OCI-LY1 (cell line): ENCODE results near the gene SERINC1.
"Not testable (repeated sequence)": the region's sequence is repeated elsewhere in the genome, so short reads cannot be mapped to it uniquely, and the experiment has no call there.

Experiments used
- H2AFZ ChIP-seq: fragments of 200-600 bp; sonication (generic), shearing (Covaris generic); 2 replicates; pipeline ENCODE4 v1.6.0; 2014; ENCODE audit warnings: antibody characterized with exemption, mild to moderate bottlenecking, low read length
- H3F3A ChIP-seq: fragments of 200-600 bp; sonication (generic), shearing (Covaris generic); 2 replicates; pipeline ENCODE4 v1.6.0; 2014; ENCODE audit warnings: mild to moderate bottlenecking, antibody characterized with exemption, low read length, moderate library complexity; ENCODE audit not compliant: insufficient read depth
- H3K27ac ChIP-seq: fragments of 200-600 bp; sonication (generic); 2 replicates; pipeline ENCODE4 v1.5.1; 2014; ENCODE audit warnings: low read length, mixed run types, mild to moderate bottlenecking, low read depth; ENCODE audit not compliant: poor library complexity, severe bottlenecking
- H3K27me3 ChIP-seq: fragments of 200-600 bp; sonication (generic); 2 replicates; pipeline ENCODE4 v1.6.0; 2014; ENCODE audit warnings: antibody characterized with exemption, mild to moderate bottlenecking, low read length, moderate library complexity; ENCODE audit not compliant: insufficient read depth
- H3K36me3 ChIP-seq: fragments of 200-600 bp; sonication (generic); 2 replicates; pipeline ENCODE4 v1.6.1; 2014; ENCODE audit warnings: mild to moderate bottlenecking, antibody characterized with exemption, low read length, moderate library complexity, mixed read lengths; ENCODE audit not compliant: insufficient read depth
- H3K4me1 ChIP-seq: fragments of 200-600 bp; sonication (generic); 2 replicates; pipeline ENCODE4 v1.5.1; 2014; ENCODE audit warnings: mild to moderate bottlenecking, low read length, moderate library complexity; ENCODE audit not compliant: insufficient read depth, severe bottlenecking
- H3K4me2 ChIP-seq: fragments of 200-600 bp; sonication (generic), shearing (Covaris generic); 2 replicates; pipeline ENCODE4 v1.6.1; 2014; ENCODE audit warnings: low read length
- H3K4me3 ChIP-seq: fragments of 200-600 bp; sonication (generic); 2 replicates; pipeline ENCODE4 v1.5.1; 2014; ENCODE audit warnings: low read length, low read depth, mild to moderate bottlenecking, mixed read lengths; ENCODE audit not compliant: poor library complexity, severe bottlenecking
- H3K79me2 ChIP-seq: fragments of 200-600 bp; shearing (Covaris generic); 2 replicates; pipeline ENCODE4 v1.6.1; 2016; ENCODE audit warnings: mixed run types, low read length, mixed read lengths; ENCODE audit not compliant: insufficient read depth
- H3K9ac ChIP-seq: fragments of 200-600 bp; sonication (generic), shearing (Covaris generic); 2 replicates; pipeline ENCODE4 v1.6.1; 2014; ENCODE audit warnings: mild to moderate bottlenecking, low read length, mixed read lengths
- H3K9me2 ChIP-seq: fragments of 200-600 bp; sonication (generic), shearing (Covaris generic); 2 replicates; pipeline ENCODE4 v1.6.1; 2014; ENCODE audit warnings: low read depth, mild to moderate bottlenecking, low read length, mixed read lengths
- H3K9me3 ChIP-seq: fragments of 200-600 bp; shearing (Covaris generic); 2 replicates; pipeline ENCODE4 v1.6.1; 2014; ENCODE audit warnings: low read length, mixed read lengths
- H4K20me1 ChIP-seq: fragments of 200-600 bp; sonication (generic), shearing (Covaris generic); 2 replicates; pipeline ENCODE4 v1.6.0; 2016; ENCODE audit warnings: mild to moderate bottlenecking, low read length; ENCODE audit not compliant: insufficient read depth
- CTCF ChIP-seq: fragments of 200-600 bp; sonication (generic), shearing (Covaris generic); IDR thresholded peaks from 2 replicates; pipeline ENCODE4 v1.5.1; 2017; ENCODE audit warnings: mild to moderate bottlenecking, antibody characterized with exemption, low read length, moderate library complexity, mixed read lengths
- EZH2 ChIP-seq: fragments of 200-600 bp; sonication (generic), shearing (Covaris generic); IDR thresholded peaks from 2 replicates; pipeline ENCODE4 v1.8.0; 2017; ENCODE audit warnings: borderline replicate concordance, mixed run types, mild to moderate bottlenecking, antibody characterized with exemption, low read length, moderate library complexity, mixed read lengths

Gene SERINC1

DNA sequence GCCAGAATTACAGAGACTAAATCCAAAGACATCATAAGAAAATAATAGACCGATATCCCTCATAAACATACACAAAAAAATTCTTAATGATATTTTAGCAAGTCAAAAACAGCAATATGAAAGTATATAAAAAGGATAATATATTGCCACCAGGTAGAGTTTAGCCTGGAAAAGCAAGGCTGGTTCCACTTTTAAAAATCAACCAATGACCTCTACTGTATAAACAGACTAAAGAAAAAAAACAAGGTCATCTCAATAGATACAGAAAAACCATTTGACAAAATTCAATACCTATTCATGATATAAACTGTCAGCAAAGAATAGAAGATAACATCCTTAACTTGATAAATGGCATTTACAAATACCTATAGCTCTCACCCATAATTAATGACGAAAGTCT is 9.7 kb downstream of the SERINC1 start:
- Histone ChIP-seq H3K4me1 (peaks cover 9% of the 10 kb centered on the region), H4K20me1 (no peaks in the 10 kb centered on the region)
- TF ChIP-seq EZH2 (no peak), CTCF (no peak)

GRCh38 chr6:122459865-122460416 is 11.7 kb downstream of the SERINC1 start:
- H3K4me3 ChIP-seq, H4K20me1 ChIP-seq, H3K9ac ChIP-seq, H3K9me3 ChIP-seq, H3K9me2 ChIP-seq, H3K4me2 ChIP-seq, H3K27ac ChIP-seq, H3K4me1 ChIP-seq, H3F3A ChIP-seq, H3K27me3 ChIP-seq, H2AFZ ChIP-seq: not testable (repeated sequence)
- H3K36me3 ChIP-seq = peaks cover 41% of the 10 kb centered on the region
- H3K79me2 ChIP-seq = peaks cover 69% of the 10 kb centered on the region

More for the DNA sequence above, 9.7 kb downstream of the SERINC1 start:
- Histone ChIP-seq H3K79me2 (peaks cover 88% of the 10 kb centered on the region), H3K9ac (no peak overlapping the region), H3K4me3 (no peak overlapping the region), H3K36me3 (peaks cover 41% of the 10 kb centered on the region), H3K9me3 (peaks cover 4% of the 10 kb centered on the region; the same call in 1 of the 2 replicates), H3K27ac (no peak overlapping the region), H2AFZ (no peak overlapping the region), H3K4me2 (no peak overlapping the region), H3F3A (no peaks in the 10 kb centered on the region), H3K9me2 (no peaks in the 10 kb centered on the region), H3K27me3 (no peaks in the 10 kb centered on the region)

GRCh38 chr6:122459240-122459639 is 12.4 kb downstream of the SERINC1 start:
- H4K20me1 ChIP-seq = no peaks in the 10 kb centered on the region

More at GRCh38 chr6:122459240-122459639, 12.4 kb downstream of the SERINC1 start:
- Histone ChIP-seq H3F3A (no peaks in the 10 kb centered on the region), H3K4me2 (no peak overlapping the region), H3K4me1 (peaks cover 9% of the 10 kb centered on the region), H3K4me3 (no peak overlapping the region), H2AFZ (no peak overlapping the region), H3K27ac (no peak overlapping the region), H3K9me2 (no peaks in the 10 kb centered on the region), H3K79me2 (peaks cover 62% of the 10 kb centered on the region), H3K9me3 (peaks cover 4% of the 10 kb centered on the region; the same call in 1 of the 2 replicates), H3K36me3 (peaks cover 42% of the 10 kb centered on the region), H3K27me3 (no peaks in the 10 kb centered on the region), H3K9ac (no peak overlapping the region)
- TF ChIP-seq EZH2 (no peak), CTCF (no peak)
